Neural cell (in vitro differentiated cells): ENCODE results near the gene PPP2R2B. TPM values are rescaled to one million over a fixed set of nuclear protein-coding genes. Genes with fewer than 3 reads are reported as not detected.

Source experiments
- H2AFZ ChIP-seq: fragments of 200-600, 300-800 bp; sonication (generic), shearing (Covaris generic); 2 replicates; pipeline ENCODE4 v1.6.0; 2014; ENCODE audit warnings: low read depth, mild to moderate bottlenecking, antibody characterized with exemption, low read length, moderate library complexity
- H3F3A ChIP-seq: fragments of 200-600 bp; shearing (Covaris generic); 2 replicates; pipeline ENCODE4 v1.6.1; 2016; ENCODE audit warnings: mild to moderate bottlenecking, moderate library complexity, mixed read lengths, antibody characterized with exemption, low read length; ENCODE audit not compliant: insufficient read depth, poor library complexity, severe bottlenecking
- H3K27ac ChIP-seq: fragments of 200-600, 300-800 bp; sonication (generic), shearing (Covaris generic); 2 replicates; pipeline ENCODE4 v1.5.1; 2014; ENCODE audit warnings: mild to moderate bottlenecking, low read length, moderate library complexity
- H3K27me3 ChIP-seq: fragments of 300-800, 200-600 bp; sonication (generic), shearing (Covaris generic); 2 replicates; pipeline ENCODE4 v1.6.0; 2014; ENCODE audit warnings: mild to moderate bottlenecking, low read depth, low read length, moderate library complexity; ENCODE audit not compliant: insufficient read depth
- H3K36me3 ChIP-seq: fragments of 300-800, 200-600 bp; sonication (generic), shearing (Covaris generic); 2 replicates; pipeline ENCODE4 v1.5.1; 2014; ENCODE audit warnings: mild to moderate bottlenecking, antibody characterized with exemption, low read length, moderate library complexity; ENCODE audit not compliant: insufficient read depth
- H3K4me2 ChIP-seq: fragments of 300-800, 200-600 bp; sonication (generic), shearing (Covaris generic); 2 replicates; pipeline ENCODE4 v1.6.0; 2014; ENCODE audit warnings: mild to moderate bottlenecking, low read length
- H3K4me3 ChIP-seq: fragments of 300-800, 200-600 bp; sonication (generic), shearing (Covaris generic); 2 replicates; pipeline ENCODE4 v1.5.1; 2014; ENCODE audit warnings: mild to moderate bottlenecking, low read length, moderate library complexity
- H3K79me2 ChIP-seq: fragments of 200-600 bp; shearing (Covaris generic); replicated peaks from 2 replicates; pipeline ENCODE4 v1.6.0; 2014; ENCODE audit warnings: mild to moderate bottlenecking, low read length, moderate library complexity; ENCODE audit not compliant: insufficient read depth
- H3K9ac ChIP-seq: fragments of 300-800, 200-600 bp; sonication (generic), shearing (Covaris generic); 2 replicates; pipeline ENCODE4 v1.6.1; 2016; ENCODE audit warnings: mild to moderate bottlenecking, low read length, mixed read lengths
- H3K9me2 ChIP-seq: fragments of 200-600 bp; shearing (Covaris generic); 2 replicates; pipeline ENCODE4 v1.6.1; 2016; ENCODE audit warnings: mild to moderate bottlenecking, low read length, mixed read lengths; ENCODE audit not compliant: insufficient read depth
- H3K9me3 ChIP-seq: fragments of 200-600, 300-800 bp; sonication (generic), shearing (Covaris generic); 2 replicates; pipeline ENCODE4 v1.6.1; 2016; ENCODE audit warnings: mild to moderate bottlenecking, mixed run types, low read length, moderate library complexity, mixed read lengths
- H4K20me1 ChIP-seq: fragments of 200-600 bp; shearing (Covaris generic); 2 replicates; pipeline ENCODE4 v1.6.1; 2016; ENCODE audit warnings: mild to moderate bottlenecking, mixed run types; ENCODE audit not compliant: insufficient read depth
- CTCF ChIP-seq: fragments of 450-650 bp; IDR thresholded peaks from 2 replicates; pipeline ENCODE4 v1.5.1; 2014; ENCODE audit warnings: antibody characterized with exemption, mild to moderate bottlenecking, moderate library complexity; ENCODE audit not compliant: poor library complexity, severe bottlenecking
- EP300 ChIP-seq: fragments of 450-650 bp; conservative IDR thresholded peaks from 2 replicates; pipeline ENCODE4 v1.6.1; 2014; ENCODE audit warnings: antibody characterized with exemption, mild to moderate bottlenecking, moderate library complexity; ENCODE audit not compliant: poor library complexity, severe bottlenecking
- EZH2 ChIP-seq: fragments of 200-600, 300-800 bp; shearing (Covaris generic), sonication (generic); IDR thresholded peaks from 2 replicates; pipeline ENCODE4 v1.6.1; 2014; ENCODE audit warnings: antibody characterized with exemption, low read length, borderline replicate concordance, mild to moderate bottlenecking; ENCODE audit not compliant: insufficient read depth, poor library complexity, severe bottlenecking
- MXI1 ChIP-seq: fragments of 450-650 bp; conservative IDR thresholded peaks from 2 replicates; pipeline ENCODE4 v1.6.1; 2014; ENCODE audit warnings: antibody characterized with exemption, mild to moderate bottlenecking; ENCODE audit not compliant: poor library complexity, severe bottlenecking
- POLR2AphosphoS5 ChIP-seq: IDR thresholded peaks from 2 replicates; pipeline ENCODE4 v1.6.1; 2012
- RAD21 ChIP-seq: fragments of 450-650 bp; conservative IDR thresholded peaks from 2 replicates; pipeline ENCODE4 v1.6.1; 2014; ENCODE audit warnings: antibody characterized with exemption, mild to moderate bottlenecking, moderate library complexity
- REST ChIP-seq: IDR thresholded peaks from 2 replicates; pipeline ENCODE4 v1.6.1; 2012; ENCODE audit warnings: borderline replicate concordance
- SMC3 ChIP-seq: fragments of 450-650 bp; conservative IDR thresholded peaks from 2 replicates; pipeline ENCODE4 v1.6.1; 2014; ENCODE audit warnings: antibody characterized with exemption, mild to moderate bottlenecking, moderate library complexity; ENCODE audit not compliant: poor library complexity
- TAF1 ChIP-seq: IDR thresholded peaks from 2 replicates; pipeline ENCODE4 v1.6.1; 2012; ENCODE audit warnings: low read depth
- polyA plus RNA-seq: library from polyadenylated mRNA; depleted of rRNA; stranded (reverse); fragments of >200 nt; gene quantifications from 2 replicates; pipeline ENCODE4 v1.2.3, GENCODE V29; 2014

PPP2R2B gene
- polyA plus RNA-seq, 1 donor from 2014 or later = 250 TPM

- no peaks in the 10 kb centered on the region for H4K20me1 ChIP-seq
- H3K9me3 ChIP-seq = no peaks in the 10 kb centered on the region
- H3K36me3 ChIP-seq = peaks cover 5% of the 10 kb centered on the region
- no peaks in the 10 kb centered on the region for H3F3A ChIP-seq
- no peak overlapping the region for H3K4me3 ChIP-seq
- no peak overlapping the region for H3K9ac ChIP-seq
- H3K4me2 ChIP-seq = no peak overlapping the region
- H2AFZ ChIP-seq = no peak overlapping the region
- no peaks in the 10 kb centered on the region for H3K27me3 ChIP-seq
- H3K79me2 ChIP-seq = no peaks in the 10 kb centered on the region
- no peak for TF ChIP-seq RAD21
- no peak for TF ChIP-seq EZH2
- TF ChIP-seq EP300 = no peak
- TF ChIP-seq REST = no peak
- no peak for TF ChIP-seq MXI1
- no peak for TF ChIP-seq POLR2AphosphoS5
- TF ChIP-seq CTCF = no peak
- TF ChIP-seq TAF1 = no peak
- no peak for TF ChIP-seq SMC3
- H3K9me2 ChIP-seq = no peaks in the 10 kb centered on the region
- no peak overlapping the region for H3K27ac ChIP-seq
These were observed 226.0 kb downstream of the PPP2R2B start for GRCh38 chr5:146652547-146652946.

GRCh38 chr5:146647656-146648199, 230.8 kb downstream of the PPP2R2B start:
- TF ChIP-seq POLR2AphosphoS5 = no peak
- TF ChIP-seq EP300 = no peak
- TF ChIP-seq CTCF = no peak
- TF ChIP-seq TAF1 = no peak
- Histone ChIP-seq H3K36me3 (peaks cover 5% of the 10 kb centered on the region), H4K20me1 (no peaks in the 10 kb centered on the region), H3F3A (no peaks in the 10 kb centered on the region), H2AFZ (no peak overlapping the region), H3K79me2 (no peaks in the 10 kb centered on the region), H3K27ac (no peak overlapping the region), H3K27me3 (no peaks in the 10 kb centered on the region), H3K4me2 (no peak overlapping the region), H3K9ac (no peak overlapping the region), H3K9me3 (no peaks in the 10 kb centered on the region), H3K9me2 (no peaks in the 10 kb centered on the region), H3K4me3 (no peak overlapping the region)
